GM23338 (cell line): ENCODE data around the gene ATF6. TPM values are rescaled to one million over a fixed set of nuclear protein-coding genes. Genes with fewer than 3 reads are reported as not detected.

Experiments
- ATAC-seq: fragments of 200-7000 bp; cut with Tn5 transposase; 3 replicates; pipeline ENCODE4 v1.9.1; 2020
- DNase-seq: peaks from one replicate; pipeline ENCODE4 v3.0.0-alpha.2; 2015; ENCODE audit warnings: low spot score
- H2AFZ ChIP-seq: fragments of 200-600 bp; sonication (generic); 2 replicates; pipeline ENCODE4 v1.8.0; 2016; ENCODE audit warnings: antibody characterized with exemption, mild to moderate bottlenecking, moderate library complexity
- H3F3A ChIP-seq: fragments of 200-600 bp; sonication (generic); replicated peaks from 2 replicates; pipeline ENCODE4 v1.8.0; 2017; ENCODE audit warnings: antibody characterized with exemption, mixed run types, low read depth
- H3K27ac ChIP-seq: fragments of 200-600 bp; sonication (generic); 2 replicates; pipeline ENCODE4 v1.6.1; 2016; ENCODE audit warnings: low read depth
- H3K27me3 ChIP-seq: fragments of 200-600 bp; sonication (generic); 2 replicates; pipeline ENCODE4 v1.8.0; 2016; ENCODE audit warnings: mild to moderate bottlenecking, mixed run types, moderate library complexity; ENCODE audit not compliant: insufficient read depth
- H3K36me3 ChIP-seq: fragments of 200-600 bp; sonication (generic); 2 replicates; pipeline ENCODE4 v1.8.0; 2016; ENCODE audit warnings: mild to moderate bottlenecking; ENCODE audit not compliant: insufficient read depth
- H3K4me1 ChIP-seq: fragments of 200-600 bp; sonication (generic); 2 replicates; pipeline ENCODE4 v1.8.0; 2016; ENCODE audit warnings: mild to moderate bottlenecking, moderate library complexity; ENCODE audit not compliant: insufficient read depth
- H3K4me2 ChIP-seq: fragments of 200-600 bp; sonication (generic); 2 replicates; pipeline ENCODE4 v1.7.1; 2017; ENCODE audit warnings: mixed run types
- H3K4me3 ChIP-seq: fragments of 200-600 bp; sonication (generic); 2 replicates; pipeline ENCODE4 v1.6.1; 2016; ENCODE audit warnings: mixed run types
- H3K79me2 ChIP-seq: fragments of 200-600 bp; sonication (generic); replicated peaks from 2 replicates; pipeline ENCODE4 v1.8.0; 2017; ENCODE audit warnings: mild to moderate bottlenecking; ENCODE audit not compliant: insufficient read depth
- H3K9me2 ChIP-seq: fragments of 200-600 bp; sonication (generic); 2 replicates; pipeline ENCODE4 v1.8.0; 2017; ENCODE audit not compliant: insufficient read depth
- H4K20me1 ChIP-seq: fragments of 200-600 bp; sonication (generic); replicated peaks from 2 replicates; pipeline ENCODE4 v1.8.0; 2017; ENCODE audit warnings: mild to moderate bottlenecking; ENCODE audit not compliant: insufficient read depth
- H3K27ac Mint-ChIP-seq: 2 replicates; pipeline ENCODE4 v1.8.0; 2020; ENCODE audit warnings: inconsistent platforms, mild to moderate bottlenecking, moderate library complexity, mixed read lengths
- H3K27me3 Mint-ChIP-seq: 3 replicates; pipeline ENCODE4 v1.8.0; 2022; ENCODE audit warnings: low read depth, mild to moderate bottlenecking, moderate library complexity, mixed read lengths, inconsistent platforms; ENCODE audit not compliant: insufficient read depth, poor library complexity
- H3K36me3 Mint-ChIP-seq: 3 replicates; pipeline ENCODE4 v1.8.0; 2021; ENCODE audit warnings: low read depth, mild to moderate bottlenecking, inconsistent platforms, moderate library complexity, mixed read lengths
- H3K4me1 Mint-ChIP-seq: 3 replicates; pipeline ENCODE4 v1.8.0; 2020; ENCODE audit warnings: mild to moderate bottlenecking, inconsistent platforms, mixed read lengths
- H3K4me3 Mint-ChIP-seq: 3 replicates; pipeline ENCODE4 v1.8.0; 2021; ENCODE audit warnings: moderate library complexity, mild to moderate bottlenecking, inconsistent platforms, mixed read lengths
- H3K9me3 Mint-ChIP-seq: 3 replicates; pipeline ENCODE4 v1.8.0; 2020; ENCODE audit warnings: moderate library complexity, mild to moderate bottlenecking, inconsistent platforms, mixed read lengths
- CREB1 ChIP-seq: fragments of 250-450 bp; sonication (Bioruptor Pico); IDR thresholded peaks from 2 replicates; pipeline ENCODE4 v1.5.0; 2020; ENCODE audit warnings: low read depth, mild to moderate bottlenecking, moderate library complexity
- CTCF ChIP-seq, 2 experiments: fragments of 200-600 bp in 1 of 2; sonication (generic) in 1 of 2; conservative IDR thresholded peaks; 2 replicates each; pipeline versions ENCODE4 v1.5.1 to v1.6.1; 2016 to 2017; ENCODE audit warnings: antibody characterized with exemption in 2 of 2, low read depth in 2 of 2, mild to moderate bottlenecking in 2 of 2, moderate library complexity in 1 of 2
- ETS1 ChIP-seq: IDR thresholded peaks from 2 replicates; pipeline ENCODE4 v1.6.1; 2016; ENCODE audit warnings: antibody characterized with exemption
- EZH2 ChIP-seq: fragments of 200-600 bp; sonication (generic); IDR thresholded peaks from one replicate; pipeline ENCODE4 v1.8.0; 2017; ENCODE audit warnings: antibody characterized with exemption, mild to moderate bottlenecking, low read depth; ENCODE audit not compliant: unreplicated experiment
- EZH2phosphoT487 ChIP-seq: fragments of 200-600 bp; sonication (generic); IDR thresholded peaks from one replicate; pipeline ENCODE4 v1.8.1; 2018; ENCODE audit warnings: antibody characterized with exemption; ENCODE audit not compliant: unreplicated experiment
- JUNB ChIP-seq: IDR thresholded peaks from one replicate; pipeline ENCODE4 v1.6.1; 2016; ENCODE audit warnings: antibody characterized with exemption; ENCODE audit not compliant: unreplicated experiment
- NANOG ChIP-seq: IDR thresholded peaks from 2 replicates; pipeline ENCODE4 v1.6.1; 2016; ENCODE audit warnings: antibody characterized with exemption, borderline replicate concordance
- REST ChIP-seq: IDR thresholded peaks from one replicate; pipeline ENCODE4 v1.6.1; 2018; ENCODE audit warnings: antibody characterized with exemption; ENCODE audit not compliant: unreplicated experiment
- STAT1 ChIP-seq: IDR thresholded peaks from one replicate; pipeline ENCODE4 v1.6.1; 2016; ENCODE audit warnings: antibody characterized with exemption; ENCODE audit not compliant: unreplicated experiment
- ZNF331 ChIP-seq: fragments of 250-450 bp; sonication (Bioruptor Pico); IDR thresholded peaks from 2 replicates; pipeline ENCODE4 v1.5.0; 2020; ENCODE audit warnings: low read depth, mild to moderate bottlenecking, moderate library complexity
- ZNF462 ChIP-seq: fragments of 250-450 bp; sonication (Bioruptor Pico); IDR thresholded peaks from 2 replicates; pipeline ENCODE4 v1.5.0; 2020; ENCODE audit warnings: mild to moderate bottlenecking, moderate library complexity
- polyA plus RNA-seq: library from polyadenylated mRNA; unstranded; fragments of >200 nt; fragmentation: Nextera tagmentation; extraction: Ambion mirVana; gene quantifications from 2 replicates; pipeline ENCODE4 v1.2.1, GENCODE V29; 2016
- total RNA-seq: library from RNA; depleted of rRNA; stranded (reverse); fragments of >200 nt; shearing (Covaris generic); gene quantifications from 2 replicates; pipeline ENCODE4 v1.2.3, GENCODE V29; 2014

Gene ATF6
- total and polyA plus RNA-seq, 2 experiments from 2014 or later, result 5.0 to 13.5 TPM

GRCh38 chr1:161940866-161941591, 174.9 kb downstream of the ATF6 start:
- no peak overlapping the region for H2AFZ ChIP-seq
- no peak for DNase-seq
- no peak overlapping the region for H3K4me3 ChIP-seq
- H3K27ac ChIP-seq, result no peak overlapping the region
- no peaks in the 10 kb centered on the region for H3K36me3 ChIP-seq
- no peaks in the 10 kb centered on the region for H3F3A ChIP-seq
- peaks cover 5% of the 10 kb centered on the region for H3K4me1 Mint-ChIP-seq
- no peak overlapping the region for H3K4me3 Mint-ChIP-seq
- TF ChIP-seq EZH2 (no peak), ZNF462 (CRISPR knock-in tag) (no peak), STAT1 (no peak), ZNF331 (CRISPR knock-in tag) (no peak), CREB1 (CRISPR knock-in tag) (no peak), JUNB (no peak), ETS1 (no peak), CTCF (conservative IDR thresholded peaks at IDR 0.05; ENCODE audit: low read depth in 2 of 2) (no peak), NANOG (no peak), REST (no peak), EZH2phosphoT487 (no peak)
- H3K27ac Mint-ChIP-seq, result no peak overlapping the region
- H3K4me2 ChIP-seq, result no peak overlapping the region
- H3K27me3 ChIP-seq, result no peaks in the 10 kb centered on the region
- no peaks in the 10 kb centered on the region for H3K4me1 ChIP-seq
- no peaks in the 10 kb centered on the region for H4K20me1 ChIP-seq
- no peaks in the 10 kb centered on the region for H3K9me3 Mint-ChIP-seq
- no peaks in the 10 kb centered on the region for H3K36me3 Mint-ChIP-seq
- no peaks in the 10 kb centered on the region for H3K27me3 Mint-ChIP-seq
- no peaks in the 10 kb centered on the region for H3K79me2 ChIP-seq
- no peaks in the 10 kb centered on the region for H3K9me2 ChIP-seq
- no peak for ATAC-seq
